HG03354 (cell line): ENCODE results near the gene PIKFYVE.
"Not testable (repeated sequence)": the region's sequence is repeated elsewhere in the genome, so short reads cannot be mapped to it uniquely, and the experiment has no call there.

Experiments
- ATAC-seq: cut with Tn5 transposase; IDR thresholded peaks from one replicate; pipeline ENCODE4 v1.9.1; 2021; ENCODE audit warnings: mild to moderate bottlenecking; ENCODE audit not compliant: unreplicated experiment, poor library complexity, severe bottlenecking

PIKFYVE gene

DNA sequence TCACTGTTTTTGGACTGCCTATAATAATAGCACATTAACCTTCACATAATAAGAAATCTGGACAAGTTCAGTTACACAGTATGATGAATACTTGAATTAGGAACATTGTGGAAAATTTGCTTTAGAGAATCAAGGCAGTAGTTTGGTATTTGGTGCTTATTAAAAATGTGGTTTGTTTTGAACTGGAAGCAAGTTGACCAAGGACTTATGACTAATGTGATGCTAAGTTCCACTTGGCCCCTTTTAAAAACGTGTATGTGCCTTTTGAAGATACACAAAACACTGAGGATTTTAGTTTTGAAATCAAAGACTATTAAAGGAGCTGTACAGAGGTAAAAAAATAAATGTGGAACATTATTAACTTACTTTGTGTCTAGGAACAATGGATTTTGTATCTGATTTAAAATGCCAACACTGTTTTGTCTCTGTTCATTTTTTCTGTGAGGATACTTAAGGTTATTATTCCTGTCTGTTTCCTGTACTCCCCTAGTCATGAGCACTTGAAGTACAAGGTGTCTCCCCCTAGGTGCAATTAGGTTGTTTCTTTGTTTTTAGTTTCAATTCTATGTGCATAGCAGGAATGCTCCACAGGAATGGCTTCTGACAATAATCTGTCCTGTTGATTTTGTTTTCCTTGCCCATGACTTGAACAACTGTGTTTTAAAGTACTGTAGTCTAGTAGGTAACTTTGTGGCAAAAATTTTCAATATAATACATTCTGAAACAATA lies 91.0 kb downstream of the PIKFYVE start:
- no peak for ATAC-seq

DNA sequence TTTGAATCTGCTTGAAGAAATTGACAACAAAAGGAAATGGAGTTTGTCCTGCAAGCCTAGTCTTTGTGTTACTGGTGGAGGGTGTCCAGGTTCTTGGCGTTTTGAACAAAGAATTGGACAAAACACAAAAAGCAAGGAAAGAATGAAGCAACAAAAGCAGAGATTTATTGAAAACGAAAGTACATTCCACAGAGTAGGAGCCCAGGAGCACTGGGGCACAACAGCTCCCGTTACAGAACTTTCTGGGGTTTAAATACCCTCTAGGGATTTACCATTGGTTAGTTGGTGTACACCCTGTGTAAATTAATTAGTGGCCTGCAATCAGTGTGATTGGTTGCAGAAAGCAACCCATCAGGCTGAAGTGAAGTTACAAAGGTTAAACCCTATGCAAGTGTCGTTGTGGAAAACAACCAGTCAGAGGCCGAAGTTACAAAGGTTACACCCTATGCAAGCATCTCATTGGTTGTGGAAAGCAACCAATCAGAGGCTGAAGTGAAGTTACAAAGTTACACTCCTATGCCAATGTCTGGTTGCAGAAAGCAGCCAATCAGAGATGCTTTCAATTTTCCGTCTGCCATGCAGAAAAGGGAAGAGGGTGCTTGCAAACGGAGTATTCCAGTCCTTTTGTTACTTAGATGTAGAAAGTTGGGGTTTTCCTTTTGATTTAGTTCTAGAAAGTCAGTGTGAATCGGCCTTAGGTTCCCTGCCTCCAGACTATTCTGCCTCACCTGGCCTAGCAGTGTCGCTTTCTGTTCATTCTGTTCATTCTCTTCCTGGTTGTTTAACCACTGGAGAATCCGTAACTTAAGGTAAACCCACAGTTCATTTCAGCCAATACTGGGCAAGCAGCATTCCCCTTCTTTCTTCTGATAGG lies 92.9 kb downstream of the PIKFYVE start:
- no peak for ATAC-seq

DNA sequence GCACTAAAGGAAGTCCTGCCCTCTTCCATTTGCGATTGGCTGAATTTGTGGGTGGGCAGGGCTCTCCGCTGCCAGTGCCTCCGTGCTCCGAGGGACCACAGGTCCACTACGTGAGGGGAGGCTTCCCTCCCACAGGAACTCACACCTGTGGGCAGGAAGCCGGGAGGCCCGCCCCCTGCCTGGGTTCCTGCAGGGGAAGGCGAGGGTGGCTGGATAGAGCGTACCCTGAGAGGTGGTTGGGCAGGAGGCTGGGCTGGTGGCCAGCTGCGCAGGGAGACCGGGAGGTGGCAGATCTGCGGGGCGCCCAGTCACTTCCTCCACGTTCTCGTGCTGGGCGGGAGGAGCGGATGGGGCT lies 93.6 kb downstream of the PIKFYVE start:
- ATAC-seq = no peak

GRCh38 chr2:208360259-208361076 lies 94.4 kb downstream of the PIKFYVE start:
- ATAC-seq = no peak

DNA sequence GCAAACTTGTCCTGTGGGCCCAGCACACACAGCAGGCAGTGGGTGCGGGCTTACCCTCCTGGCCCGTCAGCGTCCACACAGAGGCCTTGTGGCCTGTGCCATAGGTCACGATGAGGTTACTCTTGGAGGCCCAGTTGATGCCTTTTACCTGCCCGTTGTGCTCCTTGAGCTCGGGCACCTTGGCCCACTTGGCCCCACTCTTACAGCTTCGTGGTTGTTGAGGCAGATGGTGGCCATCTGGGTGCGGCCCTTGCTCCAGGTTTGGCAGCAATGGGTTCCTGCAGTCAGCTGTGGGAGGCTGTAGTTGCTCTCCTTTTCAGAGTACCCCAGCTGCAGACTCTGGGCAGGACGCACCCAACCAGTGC lies 95.0 kb downstream of the PIKFYVE start:
- no peak for ATAC-seq

- peak; percentile 76 for ATAC-seq
Observed at GRCh38 chr2:208363485-208363884, 97.4 kb downstream of the PIKFYVE start.

GRCh38 chr2:208366215-208367127 lies 100.4 kb downstream of the PIKFYVE start:
- peak; percentile 70 for ATAC-seq

DNA sequence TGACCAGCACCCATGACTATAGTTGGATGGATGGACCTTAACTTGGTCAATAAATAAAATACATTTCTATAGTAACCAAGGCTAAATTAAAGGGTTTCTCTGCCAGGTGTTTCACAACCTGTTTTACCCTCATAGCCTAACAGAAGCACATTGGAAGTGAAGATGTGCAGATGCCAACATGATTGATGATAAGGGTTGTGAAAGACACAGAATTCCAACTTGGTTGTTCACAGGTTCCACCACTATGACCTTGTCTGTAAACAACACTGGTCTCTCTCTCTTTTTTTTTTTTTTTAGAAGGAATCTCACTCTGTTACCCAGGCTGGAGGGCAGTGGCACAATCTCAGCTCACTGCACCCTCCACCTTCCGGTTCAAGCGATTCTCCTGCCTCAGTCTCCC lies 103.0 kb downstream of the PIKFYVE start:
- ATAC-seq = no peak

GRCh38 chr2:208370881-208371633 lies 105.0 kb downstream of the PIKFYVE start:
- ATAC-seq = no peak

- ATAC-seq = no peak
Observed at GRCh38 chr2:208371634-208371935, 105.5 kb downstream of the PIKFYVE start.

DNA sequence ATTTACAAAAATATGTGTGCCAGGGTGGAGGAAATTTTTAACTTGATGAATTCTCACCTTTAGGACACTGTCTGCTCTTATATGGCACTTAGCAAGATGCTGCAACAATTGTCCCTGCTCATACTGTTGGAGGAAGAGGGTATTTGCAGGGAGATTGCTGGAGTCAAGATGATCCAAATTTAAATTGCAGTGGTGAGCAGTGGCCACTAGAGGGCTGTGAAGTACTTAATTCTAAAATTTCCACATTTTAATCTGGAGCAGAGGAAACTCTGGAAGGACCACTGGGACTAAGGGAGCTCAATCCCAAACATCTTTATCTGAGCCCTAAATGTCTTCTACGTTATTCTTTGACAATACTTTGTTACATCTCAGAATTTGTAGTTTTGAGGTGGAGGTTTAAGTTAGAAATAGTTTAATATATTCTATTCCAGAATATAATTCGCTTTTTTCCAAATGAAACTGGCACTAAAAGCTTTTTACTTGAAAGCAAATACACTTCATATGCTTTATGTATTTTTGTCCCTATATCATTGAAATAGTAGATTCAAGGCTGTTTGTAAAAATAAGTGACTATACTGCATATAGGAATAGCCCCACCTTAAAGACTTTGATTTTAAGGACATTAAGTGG lies 107.5 kb downstream of the PIKFYVE start:
- peak; percentile 72 for ATAC-seq

DNA sequence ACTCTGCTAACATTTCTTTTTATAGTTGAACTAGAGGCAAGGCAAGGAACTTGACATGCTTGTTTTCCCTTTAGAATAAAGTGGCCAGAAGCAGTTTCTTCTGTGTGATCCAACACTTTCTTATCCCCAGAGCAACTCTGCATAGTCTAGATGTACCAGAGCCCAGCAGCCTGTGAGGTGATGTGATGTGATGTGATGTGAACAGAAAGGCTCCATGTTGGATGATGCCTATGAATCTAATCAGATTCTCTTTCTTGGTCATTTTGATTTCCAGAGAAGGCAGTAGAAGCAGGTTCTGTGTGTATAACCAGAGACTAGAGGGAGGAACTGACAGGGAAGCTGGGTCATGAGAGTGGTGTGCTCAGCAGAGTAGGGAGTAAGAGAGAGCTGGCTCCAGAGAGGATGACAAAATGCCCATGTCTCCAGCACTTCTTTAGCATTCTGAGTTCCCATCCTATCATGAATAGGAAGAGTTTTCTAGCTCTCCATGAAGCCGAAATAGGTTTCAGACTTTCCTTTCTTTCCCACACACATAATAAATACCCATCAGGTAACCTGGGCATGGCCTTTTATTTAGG lies 109.5 kb downstream of the PIKFYVE start:
- no peak for ATAC-seq

GRCh38 chr2:208377344-208377860 lies 111.3 kb downstream of the PIKFYVE start:
- ATAC-seq = not testable (repeated sequence)

- no peak for ATAC-seq
Observed at GRCh38 chr2:208379192-208379591, 113.1 kb downstream of the PIKFYVE start.

GRCh38 chr2:208384637-208385036 lies 118.6 kb downstream of the PIKFYVE start:
- no peak for ATAC-seq

DNA sequence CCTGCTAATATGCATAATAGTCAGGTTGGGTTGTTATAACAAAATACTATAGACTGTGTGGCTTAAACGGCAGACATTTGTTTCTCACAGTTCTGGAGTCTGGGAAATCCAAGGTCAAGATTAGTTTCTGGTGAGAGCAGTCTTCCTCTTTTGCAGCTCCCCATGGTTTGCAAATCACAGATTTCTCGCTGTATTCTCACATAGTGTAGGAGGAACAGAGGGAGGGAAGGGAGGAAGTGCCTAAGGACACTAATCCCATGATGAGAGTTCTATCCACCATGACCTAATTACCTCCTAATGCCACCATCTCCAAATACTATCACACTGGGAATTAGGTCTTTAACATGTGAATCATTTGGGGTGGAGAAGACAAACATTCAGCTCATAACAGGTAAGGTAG lies 120.5 kb downstream of the PIKFYVE start:
- no peak for ATAC-seq

GRCh38 chr2:208389940-208390339 lies 123.9 kb downstream of the PIKFYVE start:
- ATAC-seq = no peak

- no peak for ATAC-seq
Observed at GRCh38 chr2:208392300-208392699, 126.2 kb downstream of the PIKFYVE start.
